ENCODE results near the gene NUDT19. TPM values are rescaled to one million over a fixed set of nuclear protein-coding genes. Genes with fewer than 3 reads are reported as not detected.
"Not testable (repeated sequence)": the region's sequence is repeated elsewhere in the genome, so short reads cannot be mapped to it uniquely, and the experiment has no call there.

The NUDT19 gene
- total RNA-seq, 3 donors from 2014 or later (not counting 1 experiment from before 2014, with no cell fraction given) = 6.4 to 9.6 (median 8.2) TPM

GRCh38 chr19:32692727-32693061, 1.1 kb downstream of the NUDT19 start:
- peaks cover 55% of the 10 kb centered on the region for H3K4me1 ChIP-seq (ENCODE audit: control insufficient read depth, insufficient read depth, low read length)

GRCh38 chr19:32693151-32694108, 1.8 kb downstream of the NUDT19 start:
- WGBS (ENCODE audit: insufficient coverage) = 49% methylated on average over 20 of the region's 20 CpGs
- H3K27me3 Mint-ChIP-seq (ENCODE audit: low read depth in 2 of 2); H3K9me3 ChIP-seq (ENCODE audit: control insufficient read depth, insufficient read depth, low read length); H3K27me3 ChIP-seq (ENCODE audit: control insufficient read depth, insufficient read depth, low read length); H3K36me3 Mint-ChIP-seq; H3K36me3 ChIP-seq (ENCODE audit: control insufficient read depth, insufficient read depth, low read length); H3K9me3 Mint-ChIP-seq: not testable (repeated sequence)
- peak in 1 of 3 donors; percentile 8 for ATAC-seq
- H3K27ac Mint-ChIP-seq = peak overlapping the region; percentile 88 to 90
- peak; percentile 28 to 57 for DNase-seq
- Histone ChIP-seq H3K4me1 (ENCODE audit: control insufficient read depth, insufficient read depth, low read length) (peaks cover 55% of the 10 kb centered on the region), H3K4me3 (ENCODE audit: low read length) (peak overlapping the region; percentile 55), H3K27ac (ENCODE audit: low read length) (peak overlapping the region; percentile 49)
- H3K4me3 Mint-ChIP-seq = peak overlapping the region; percentile 94
- intact Hi-C loops (cut with micrococcal nuclease) = loop anchor here (2.0 kb wide), 1 partner anchor 19 kb away; the partner anchor contains the start of genes ANKRD27 and RGS9BP
- peaks cover 61 to 64% of the 10 kb centered on the region in 2 donors for H3K4me1 Mint-ChIP-seq

More at GRCh38 chr19:32692727-32693061, 1.1 kb downstream of the NUDT19 start:
- no peaks in the 10 kb centered on the region for H3K27me3 ChIP-seq (ENCODE audit: control insufficient read depth, insufficient read depth, low read length)
- Mint-ChIP-seq H3K4me1 (peaks cover 56 to 57% of the 10 kb centered on the region in 2 donors), H3K27ac (peak overlapping the region; percentile 88 to 90), H3K4me3 (peak overlapping the region; percentile 94), H3K9me3 (peaks cover 0 to 3% of the 10 kb centered on the region in 2 donors), H3K27me3 (ENCODE audit: low read depth in 2 of 2) (no peaks in the 10 kb centered on the region), H3K36me3 (no peaks in the 10 kb centered on the region)
- WGBS (ENCODE audit: insufficient coverage) = 12% methylated on average over 7 of the region's 7 CpGs
- intact Hi-C loops (cut with micrococcal nuclease) = loop anchor here (2.0 kb wide), 1 partner anchor 18 kb away; the partner anchor contains the start of genes ANKRD27 and RGS9BP
- ATAC-seq (peak in 2 of 3 donors; percentile 5 to 33), DNase-seq (no peak)
- H3K27ac ChIP-seq (ENCODE audit: low read length) = peak overlapping the region; percentile 49
- TF ChIP-seq CTCF (IDR thresholded peaks at IDR 0.05) = no peak
- H3K36me3 ChIP-seq (ENCODE audit: control insufficient read depth, insufficient read depth, low read length) = no peaks in the 10 kb centered on the region
- peak overlapping the region; percentile 55 for H3K4me3 ChIP-seq (ENCODE audit: low read length)
- peaks cover 5% of the 10 kb centered on the region for H3K9me3 ChIP-seq (ENCODE audit: control insufficient read depth, insufficient read depth, low read length)

GRCh38 chr19:32694316-32694715, 2.7 kb downstream of the NUDT19 start:
- 85% methylated on average over 2 of the region's 2 CpGs for WGBS (ENCODE audit: insufficient coverage)
- DNase-seq; H3K9me3 Mint-ChIP-seq; intact Hi-C loops (cut with micrococcal nuclease); H3K27me3 Mint-ChIP-seq (ENCODE audit: low read depth in 2 of 2); H3K27me3 ChIP-seq (ENCODE audit: control insufficient read depth, insufficient read depth, low read length); H3K9me3 ChIP-seq (ENCODE audit: control insufficient read depth, insufficient read depth, low read length); ATAC-seq; H3K36me3 ChIP-seq (ENCODE audit: control insufficient read depth, insufficient read depth, low read length); H3K27ac ChIP-seq (ENCODE audit: low read length); H3K4me3 ChIP-seq (ENCODE audit: low read length); H3K36me3 Mint-ChIP-seq: not testable (repeated sequence)
- H3K4me1 ChIP-seq (ENCODE audit: control insufficient read depth, insufficient read depth, low read length) = peaks cover 55% of the 10 kb centered on the region
- Mint-ChIP-seq H3K4me1 (peaks cover 70 to 73% of the 10 kb centered on the region in 2 donors), H3K27ac (peak overlapping the region; percentile 88 to 90), H3K4me3 (peak overlapping the region; percentile 94)

GRCh38 chr19:32694851-32695250, 3.2 kb downstream of the NUDT19 start:
- H3K36me3 Mint-ChIP-seq; H3K27me3 Mint-ChIP-seq (ENCODE audit: low read depth in 2 of 2); H3K27ac ChIP-seq (ENCODE audit: low read length); H3K9me3 ChIP-seq (ENCODE audit: control insufficient read depth, insufficient read depth, low read length); intact Hi-C loops (cut with micrococcal nuclease); H3K4me3 ChIP-seq (ENCODE audit: low read length); H3K27me3 ChIP-seq (ENCODE audit: control insufficient read depth, insufficient read depth, low read length); ATAC-seq; H3K9me3 Mint-ChIP-seq; DNase-seq; H3K36me3 ChIP-seq (ENCODE audit: control insufficient read depth, insufficient read depth, low read length): not testable (repeated sequence)
- Mint-ChIP-seq H3K4me1 (peaks cover 71 to 74% of the 10 kb centered on the region in 2 donors), H3K4me3 (peak overlapping the region; percentile 94), H3K27ac (peak overlapping the region; percentile 88 to 90)
- peaks cover 52% of the 10 kb centered on the region for H3K4me1 ChIP-seq (ENCODE audit: control insufficient read depth, insufficient read depth, low read length)
- WGBS (ENCODE audit: insufficient coverage) = 91% methylated on average over 2 of the region's 2 CpGs

- H3K36me3 ChIP-seq (ENCODE audit: control insufficient read depth, insufficient read depth, low read length); H3K4me3 ChIP-seq (ENCODE audit: low read length); DNase-seq; H3K36me3 Mint-ChIP-seq; H3K9me3 Mint-ChIP-seq; H3K27me3 Mint-ChIP-seq (ENCODE audit: low read depth in 2 of 2); H3K27me3 ChIP-seq (ENCODE audit: control insufficient read depth, insufficient read depth, low read length); H3K27ac ChIP-seq (ENCODE audit: low read length); ATAC-seq; intact Hi-C loops (cut with micrococcal nuclease); H3K9me3 ChIP-seq (ENCODE audit: control insufficient read depth, insufficient read depth, low read length): not testable (repeated sequence)
- Mint-ChIP-seq H3K4me3 (peak overlapping the region; percentile 7), H3K4me1 (peaks cover 71 to 74% of the 10 kb centered on the region in 2 donors), H3K27ac (peak overlapping the region; percentile 4 to 88)
- H3K4me1 ChIP-seq (ENCODE audit: control insufficient read depth, insufficient read depth, low read length) = peaks cover 48% of the 10 kb centered on the region
- 54% methylated on average over 4 of the region's 6 CpGs for WGBS (ENCODE audit: insufficient coverage)
These were observed 3.9 kb downstream of the NUDT19 start for GRCh38 chr19:32695506-32695905.

GRCh38 chr19:32696771-32697170, 5.2 kb downstream of the NUDT19 start:
- H3K27me3 ChIP-seq (ENCODE audit: control insufficient read depth, insufficient read depth, low read length); H3K27me3 Mint-ChIP-seq (ENCODE audit: low read depth in 2 of 2); H3K9me3 ChIP-seq (ENCODE audit: control insufficient read depth, insufficient read depth, low read length); H3K36me3 ChIP-seq (ENCODE audit: control insufficient read depth, insufficient read depth, low read length); H3K36me3 Mint-ChIP-seq; ATAC-seq; H3K4me3 Mint-ChIP-seq; H3K4me3 ChIP-seq (ENCODE audit: low read length); H3K9me3 Mint-ChIP-seq; DNase-seq; H3K27ac ChIP-seq (ENCODE audit: low read length); H3K27ac Mint-ChIP-seq; intact Hi-C loops (cut with micrococcal nuclease): not testable (repeated sequence)
- WGBS (ENCODE audit: insufficient coverage) = 95% methylated on average over 3 of the region's 3 CpGs
- H3K4me1 ChIP-seq (ENCODE audit: control insufficient read depth, insufficient read depth, low read length) = peaks cover 40% of the 10 kb centered on the region
- peaks cover 60 to 70% of the 10 kb centered on the region in 2 donors for H3K4me1 Mint-ChIP-seq

- H3K4me3 ChIP-seq (ENCODE audit: low read length); H3K27me3 Mint-ChIP-seq (ENCODE audit: low read depth in 2 of 2); H3K9me3 ChIP-seq (ENCODE audit: control insufficient read depth, insufficient read depth, low read length); H3K4me3 Mint-ChIP-seq; H3K36me3 ChIP-seq (ENCODE audit: control insufficient read depth, insufficient read depth, low read length); intact Hi-C loops (cut with micrococcal nuclease); H3K27ac Mint-ChIP-seq; H3K9me3 Mint-ChIP-seq; DNase-seq; ATAC-seq; H3K27me3 ChIP-seq (ENCODE audit: control insufficient read depth, insufficient read depth, low read length); H3K27ac ChIP-seq (ENCODE audit: low read length): not testable (repeated sequence)
- H3K4me1 ChIP-seq (ENCODE audit: control insufficient read depth, insufficient read depth, low read length) = peaks cover 17% of the 10 kb centered on the region
- Mint-ChIP-seq H3K36me3 (peaks cover 12% of the 10 kb centered on the region), H3K4me1 (peaks cover 40 to 47% of the 10 kb centered on the region in 2 donors)
- WGBS (ENCODE audit: insufficient coverage) = 97% methylated on average over 7 of the region's 7 CpGs
These were observed 8.5 kb downstream of the NUDT19 start for GRCh38 chr19:32700129-32700528.
